Measurements from ENCODE around the gene PDE4D. TPM values are rescaled to one million over a fixed set of nuclear protein-coding genes. Genes with fewer than 3 reads are reported as not detected.

Gene PDE4D
- total RNA-seq, 1 experiment from 2014 or later = 2.1 TPM

- H3K27ac Mint-ChIP-seq = no peak overlapping the region
- no peak overlapping the region for H4K8ac ChIP-seq (replicated peaks; ENCODE audit: insufficient read length, low read depth, low read length)
Measured at GRCh38 chr5:59604111-59604510, 289.4 kb downstream of the PDE4D start.

More at GRCh38 chr5:59604111-59604510, 289.4 kb downstream of the PDE4D start:
- Histone ChIP-seq H3K18ac (ENCODE audit: insufficient read length, low read depth, low read length) (no peak overlapping the region), H3K23ac (ENCODE audit: insufficient read length, low read depth, low read length) (no peak overlapping the region), H3K56ac (ENCODE audit: insufficient read length, low read depth, low read length) (no peak overlapping the region), H2BK15ac (ENCODE audit: low read depth, low read length) (no peak overlapping the region), H3T11ph (ENCODE audit: low read length) (no peak overlapping the region), H3K4me1 (ENCODE audit: insufficient read depth, low read length) (peaks cover 3% of the 10 kb centered on the region; the same call in 1 of the 2 replicates), H2BK5ac (ENCODE audit: insufficient read length, low read length) (no peak overlapping the region), H3K4me2 (ENCODE audit: insufficient read depth, insufficient read length, low read length) (no peak overlapping the region), H3K23me2 (ENCODE audit: insufficient read length, low read depth, low read length, poor library complexity, severe bottlenecking) (no peaks in the 10 kb centered on the region), H2BK20ac (ENCODE audit: low read depth, low read length, poor library complexity, severe bottlenecking) (no peak overlapping the region), H4K20me1 (ENCODE audit: control insufficient read depth, insufficient read depth, insufficient read length) (no peaks in the 10 kb centered on the region), H4K5ac (ENCODE audit: insufficient read length, low read depth, low read length) (no peak overlapping the region), H2AFZ (ENCODE audit: low read length) (no peak overlapping the region), H3K79me2 (ENCODE audit: insufficient read depth, low read length) (no peaks in the 10 kb centered on the region), H3K9ac (ENCODE audit: extremely low read depth, insufficient read length, low read length) (no peak overlapping the region), H4K91ac (ENCODE audit: insufficient read length, low read depth, low read length) (no peak overlapping the region), H3K79me1 (ENCODE audit: insufficient read depth, low read depth, low read length, poor library complexity, severe bottlenecking) (no peaks in the 10 kb centered on the region), H3K9me3 (ENCODE audit: control insufficient read depth, low read depth, low read length) (no peaks in the 10 kb centered on the region), H2BK12ac (ENCODE audit: insufficient read length, low read depth, low read length) (no peak overlapping the region), H2BK120ac (ENCODE audit: low read depth, low read length, poor library complexity, severe bottlenecking) (no peak overlapping the region), H3K14ac (ENCODE audit: insufficient read depth, low read length) (no peak overlapping the region), H2AK5ac (ENCODE audit: insufficient read length, low read length) (no peak overlapping the region), H3K27me3 (ENCODE audit: insufficient read depth, low read length) (no peaks in the 10 kb centered on the region), H3K4ac (ENCODE audit: low read depth, low read length) (no peak overlapping the region), H3K27ac (ENCODE audit: insufficient read length, low read depth, low read length) (no peak overlapping the region)
- H3K4me1 Mint-ChIP-seq = peaks cover 13 to 14% of the 10 kb centered on the region in 2 experiments
- H3K4me3 Mint-ChIP-seq = no peak overlapping the region
- no peak for DNase-seq
- H3K9me3 Mint-ChIP-seq = no peaks in the 10 kb centered on the region
- 100% methylated on average over 1 of the region's 4 CpGs for WGBS (ENCODE audit: extremely low coverage, insufficient read length, low lambda C conversion rate)
- H3K27me3 Mint-ChIP-seq (ENCODE audit: low read depth) = no peaks in the 10 kb centered on the region
- H3K36me3 Mint-ChIP-seq (ENCODE audit: insufficient read depth in 1 of 3, low read depth in 3 of 3) = no peaks in the 10 kb centered on the region; a peak in 1 of 7 replicates
- TF ChIP-seq CTCF (conservative IDR thresholded peaks at IDR 0.05) = no peak
